ENCODE data around the gene PRSS57. TPM values are rescaled to one million over a fixed set of nuclear protein-coding genes. Genes with fewer than 3 reads are reported as not detected.
A peak's percentile ranks its signal among the peaks of the same experiment; 100 is the strongest.

The PRSS57 gene
- total and polyA plus RNA-seq, 2 of the 13 experiments (the other 11 are each of a cell fraction or from before 2014, with no cell fraction given) = 0.12 TPM; not detected in 1

- no peak overlapping the region for H2AFZ ChIP-seq (ENCODE audit: low read length)
- no peaks in the 10 kb centered on the region; a peak in 1 of 5 replicates for H3K27me3 ChIP-seq (ENCODE audit: control insufficient read depth in 1 of 2, insufficient read depth in 2 of 2, low read length in 2 of 2)
- H3K36me3 ChIP-seq (replicated peaks in 1 of 2; ENCODE audit: control insufficient read depth in 1 of 2, insufficient read depth in 2 of 2, low read length in 2 of 2) = peaks cover 1 to 3% of the 10 kb centered on the region in 2 experiments; a peak in 2 of 5 replicates
- FAIRE-seq (no peak), ATAC-seq (peak; percentile 4), DNase-seq (ENCODE audit: low spot score) (no peak)
- peak overlapping the region; percentile 79 for H3K27ac ChIP-seq (ENCODE audit: extremely low read length, insufficient read depth, low read length)
- BruUV-seq (replicated peaks) = no TSS peak
- H3K4me2 ChIP-seq (ENCODE audit: low read depth, low read length) = peak overlapping the region; percentile 76
- H3K9ac ChIP-seq (ENCODE audit: insufficient read depth, low read depth, low read length) = peak overlapping the region; percentile 65
- peaks cover 42% of the 10 kb centered on the region for H3K79me2 ChIP-seq (ENCODE audit: insufficient read depth, low read length)
- peaks cover 53% of the 10 kb centered on the region for H3K4me1 ChIP-seq (ENCODE audit: insufficient read depth, low read length)
- H3K4me3 ChIP-seq (replicated peaks in 1 of 3; ENCODE audit: insufficient read depth in 1 of 3, low read depth in 2 of 3, low read length in 3 of 3) = peak overlapping the region; percentile 35 to 99 (median 66); a peak in 5 of 6 replicates
- intact Hi-C loops (cut with micrococcal nuclease; ENCODE audit: unreplicated experiment) (loop anchor here (1.0 to 10.0 kb wide), 3 partner anchors 71 to 261 kb away; partner anchors contain the start of genes ARID3A and HCN2), in situ Hi-C loops (cut with HindIII; ENCODE audit: extremely low pct_ligation_motif_present, low pct_unique_long_range_greater_than_20kb) (no loop called here)
- H4K20me1 ChIP-seq (ENCODE audit: insufficient read depth, low read length) = peaks cover 28% of the 10 kb centered on the region
- no peaks in the 10 kb centered on the region; the same call in 1 of the 2 replicates for H3K9me3 ChIP-seq (ENCODE audit: low read length)
- ChIA-PET POLR2A (interaction anchor here (0.5 to 1.7 kb wide), 18 partner anchors 12 to 197 kb away, joined by 3 to 11 read pairs (median 4); partner anchors contain the start of gene FSTL3), CTCF (ENCODE audit: low intra/inter-chr PET ratio, low total read pairs) (interaction anchor here (1.7 kb wide), 1 partner anchor 70 kb away, joined by 8 read pairs; no protein-coding TSS in a partner anchor)
- 64% methylated on average over 15 of the region's 18 CpGs for WGBS (ENCODE audit: low lambda C conversion rate)
- TF ChIP-seq CHCHD3 (CRISPR knock-in tag; IDR thresholded peaks at IDR 0.05) (no peak), ZUFSP (CRISPR knock-in tag; IDR thresholded peaks at IDR 0.05; ENCODE audit: borderline replicate concordance) (no peak), PRDM10 (CRISPR knock-in tag; IDR thresholded peaks at IDR 0.05; ENCODE audit: low read depth) (no peak), ZNF713 (CRISPR knock-in tag; IDR thresholded peaks at IDR 0.05) (no peak), ZFP36 (IDR thresholded peaks at IDR 0.05; ENCODE audit: borderline replicate concordance, low read depth, low read length, partially characterized antibody) (no peak), THYN1 (CRISPR knock-in tag; IDR thresholded peaks at IDR 0.05; ENCODE audit: borderline replicate concordance, low read depth) (no peak), ZNF460 (CRISPR knock-in tag; IDR thresholded peaks at IDR 0.05; ENCODE audit: borderline replicate concordance) (no peak), RFXAP (CRISPR knock-in tag; IDR thresholded peaks at IDR 0.05; ENCODE audit: borderline replicate concordance) (no peak), KDM3A (CRISPR knock-in tag; IDR thresholded peaks at IDR 0.05; ENCODE audit: low read depth) (no peak; the same call in 1 of the 2 replicates), ZNF281 (CRISPR knock-in tag; IDR thresholded peaks at IDR 0.05; ENCODE audit: borderline replicate concordance) (no peak), ATF2 (CRISPR knock-in tag; IDR thresholded peaks at IDR 0.05) (0 out of 2 replicates have a peak, but pooled peaks have one; percentile 3), NFKB2 (CRISPR knock-in tag; IDR thresholded peaks at IDR 0.05; ENCODE audit: borderline replicate concordance) (0 out of 2 replicates have a peak, but pooled peaks have one; percentile 25), ISL2 (CRISPR knock-in tag; IDR thresholded peaks at IDR 0.05) (no peak)
Measured at GRCh38 chr19:663682-664117, 31.6 kb downstream of the PRSS57 start.

Measured in HepG2 (cell line).